Measurements from ENCODE around the gene MYL3. TPM values are rescaled to one million over a fixed set of nuclear protein-coding genes. Genes with fewer than 3 reads are reported as not detected.

Gene MYL3
- total and polyA plus RNA-seq, 2 experiments from 2014 or later, result 2,390 to 3,027 TPM

GRCh38 chr3:46854555-46854991, 8.7 kb downstream of the MYL3 start:
- Histone ChIP-seq H3K4me1 (ENCODE audit: low read depth) (peaks cover 24% of the 10 kb centered on the region), H3K4me3 (no peak overlapping the region), H3K36me3 (peaks cover 42% of the 10 kb centered on the region), H3K27ac (peak overlapping the region; percentile 100), H3K9me3 (ENCODE audit: low read depth) (no peaks in the 10 kb centered on the region), H3K27me3 (no peaks in the 10 kb centered on the region)
- no peak for TF ChIP-seq CTCF (IDR thresholded peaks at IDR 0.05; ENCODE audit: low read depth, low read length)
- DNase-seq (ENCODE audit: low read depth in 1 of 2, low spot score in 1 of 2), result no peak

GRCh38 chr3:46853441-46854415, 9.5 kb downstream of the MYL3 start:
- Histone ChIP-seq H3K27me3 (no peaks in the 10 kb centered on the region), H3K27ac (peak overlapping the region; percentile 100), H3K4me3 (no peak overlapping the region), H3K36me3 (peaks cover 34% of the 10 kb centered on the region), H3K9me3 (ENCODE audit: low read depth) (no peaks in the 10 kb centered on the region), H3K4me1 (ENCODE audit: low read depth) (peaks cover 19% of the 10 kb centered on the region)
- TF ChIP-seq CTCF (IDR thresholded peaks at IDR 0.05; ENCODE audit: low read depth, low read length), result no peak
- no peak for DNase-seq (ENCODE audit: low read depth in 1 of 2, low spot score in 1 of 2)

GRCh38 chr3:46852839-46853355, 10.3 kb downstream of the MYL3 start:
- H3K27me3 ChIP-seq, result no peaks in the 10 kb centered on the region
- no peak overlapping the region for H3K4me3 ChIP-seq
- DNase-seq (ENCODE audit: low read depth in 1 of 2, low spot score in 1 of 2), result no peak
- H3K27ac ChIP-seq, result peak overlapping the region; percentile 100
- no peak for TF ChIP-seq CTCF (IDR thresholded peaks at IDR 0.05; ENCODE audit: low read depth, low read length)
- no peaks in the 10 kb centered on the region for H3K9me3 ChIP-seq (ENCODE audit: low read depth)
- peaks cover 11% of the 10 kb centered on the region for H3K4me1 ChIP-seq (ENCODE audit: low read depth)
- H3K36me3 ChIP-seq, result peaks cover 30% of the 10 kb centered on the region

GRCh38 chr3:46852334-46852720, 10.9 kb downstream of the MYL3 start:
- Histone ChIP-seq H3K27ac (peak overlapping the region; percentile 100), H3K4me1 (ENCODE audit: low read depth) (peaks cover 8% of the 10 kb centered on the region), H3K36me3 (peaks cover 27% of the 10 kb centered on the region), H3K9me3 (ENCODE audit: low read depth) (no peaks in the 10 kb centered on the region), H3K27me3 (no peaks in the 10 kb centered on the region), H3K4me3 (no peak overlapping the region)
- TF ChIP-seq CTCF (IDR thresholded peaks at IDR 0.05; ENCODE audit: low read depth, low read length), result no peak
- DNase-seq (ENCODE audit: low read depth in 1 of 2, low spot score in 1 of 2), result no peak

- peak overlapping the region; percentile 100 for H3K27ac ChIP-seq
- DNase-seq (ENCODE audit: low read depth in 1 of 2, low spot score in 1 of 2), result no peak
- peaks cover 4% of the 10 kb centered on the region for H3K4me1 ChIP-seq (ENCODE audit: low read depth)
- H3K36me3 ChIP-seq, result peaks cover 23% of the 10 kb centered on the region
- no peak for TF ChIP-seq CTCF (IDR thresholded peaks at IDR 0.05; ENCODE audit: low read depth, low read length)
- H3K4me3 ChIP-seq, result no peak overlapping the region
- H3K9me3 ChIP-seq (ENCODE audit: low read depth), result no peaks in the 10 kb centered on the region
- H3K27me3 ChIP-seq, result no peaks in the 10 kb centered on the region
These were observed 11.6 kb downstream of the MYL3 start for GRCh38 chr3:46851364-46852333.

Data from cardiac muscle cell (in vitro differentiated cells and primary cell).